DND-41 (cell line): Measurements from ENCODE around the gene DBNDD1.

Source experiments
- ATAC-seq: fragments of 200-7000 bp; cut with Tn5 transposase; 3 replicates; pipeline ENCODE4 v1.9.1; 2021; ENCODE audit warnings: low read depth; ENCODE audit not compliant: insufficient read depth
- DNase-seq: peaks from one replicate; pipeline ENCODE4 v3.0.0-alpha.2; 2020
- H2AFZ ChIP-seq: 2 replicates; pipeline ENCODE4 v1.6.0; 2012; ENCODE audit warnings: low read depth, low read length
- H3K27ac ChIP-seq: 2 replicates; pipeline ENCODE4 v1.5.1; 2012; ENCODE audit warnings: low read length, inconsistent platforms
- H3K27me3 ChIP-seq: fragments of 200-600 bp; sonication (generic); 2 replicates; pipeline ENCODE4 v1.6.0; 2012; ENCODE audit warnings: low read length, mild to moderate bottlenecking, inconsistent platforms; ENCODE audit not compliant: insufficient read depth, poor library complexity
- H3K36me3 ChIP-seq: 2 replicates; pipeline ENCODE4 v1.5.1; 2012; ENCODE audit warnings: low read length, inconsistent platforms; ENCODE audit not compliant: insufficient read depth
- H3K4me1 ChIP-seq: 2 replicates; pipeline ENCODE4 v1.5.1; 2012; ENCODE audit warnings: mild to moderate bottlenecking, low read length; ENCODE audit not compliant: insufficient read depth
- H3K4me2 ChIP-seq: 2 replicates; pipeline ENCODE4 v1.6.0; 2012; ENCODE audit warnings: mild to moderate bottlenecking, moderate library complexity, low read length, inconsistent platforms; ENCODE audit not compliant: insufficient read depth
- H3K4me3 ChIP-seq, 2 experiments: fragments of 200-600 bp in 1 of 2; shearing (Covaris generic) in 1 of 2; 2 replicates each; pipeline ENCODE4 v1.5.1; 2012 to 2016; ENCODE audit warnings: inconsistent platforms in 2 of 2, low read length in 2 of 2, mild to moderate bottlenecking in 2 of 2, low read depth in 1 of 2, moderate library complexity in 1 of 2
- H3K79me2 ChIP-seq: 2 replicates; pipeline ENCODE4 v1.6.0; 2012; ENCODE audit warnings: low read length, inconsistent platforms; ENCODE audit not compliant: insufficient read depth
- H3K9ac ChIP-seq: 2 replicates; pipeline ENCODE4 v1.6.0; 2012; ENCODE audit warnings: low read depth, mild to moderate bottlenecking, inconsistent platforms, low read length, moderate library complexity
- H3K9me3 ChIP-seq: 2 replicates; pipeline ENCODE4 v1.5.1; 2012; ENCODE audit warnings: low read length, moderate library complexity, mild to moderate bottlenecking, inconsistent platforms; ENCODE audit not compliant: insufficient read depth, severe bottlenecking
- H4K20me1 ChIP-seq: 2 replicates; pipeline ENCODE4 v1.6.0; 2012; ENCODE audit warnings: low read length; ENCODE audit not compliant: insufficient read depth
- CTCF ChIP-seq: IDR thresholded peaks from 2 replicates; pipeline ENCODE4 v1.5.1; 2012; ENCODE audit warnings: borderline replicate concordance, low read length, moderate library complexity, mild to moderate bottlenecking; ENCODE audit not compliant: poor library complexity, severe bottlenecking; ENCODE audit errors: extremely low read depth
- EZH2 ChIP-seq: IDR thresholded peaks from 3 replicates; pipeline ENCODE4 v1.6.1; 2012; ENCODE audit warnings: borderline replicate concordance, low read depth, mild to moderate bottlenecking, moderate library complexity, low read length, inconsistent platforms; ENCODE audit not compliant: severe bottlenecking

Gene DBNDD1

GRCh38 chr16:89962754-89963498 lies 56.3 kb downstream of the DBNDD1 start:
- Histone ChIP-seq H3K4me1 (no peaks in the 10 kb centered on the region), H3K79me2 (no peaks in the 10 kb centered on the region), H3K4me2 (no peak overlapping the region), H3K27ac (no peak overlapping the region), H3K9ac (no peak overlapping the region), H3K9me3 (no peaks in the 10 kb centered on the region), H4K20me1 (0 out of 2 replicates have a peak, but pooled peaks cover 5% of the 10 kb centered on the region), H3K36me3 (0 out of 2 replicates have a peak, but pooled peaks cover 7% of the 10 kb centered on the region), H2AFZ (no peak overlapping the region), H3K27me3 (no peaks in the 10 kb centered on the region), H3K4me3 (no peak overlapping the region)
- ATAC-seq (no peak), DNase-seq (no peak)
- TF ChIP-seq CTCF, result no peak
- TF ChIP-seq EZH2, result no peak

- no peaks in the 10 kb centered on the region for H3K9me3 ChIP-seq
- no peak overlapping the region for H2AFZ ChIP-seq
- no peak overlapping the region for H3K4me2 ChIP-seq
- TF ChIP-seq EZH2 (no peak), CTCF (no peak)
- H3K36me3 ChIP-seq, result 0 out of 2 replicates have a peak, but pooled peaks cover 4% of the 10 kb centered on the region
- H4K20me1 ChIP-seq, result 0 out of 2 replicates have a peak, but pooled peaks cover 5% of the 10 kb centered on the region
- no peak overlapping the region for H3K27ac ChIP-seq
- H3K4me1 ChIP-seq, result no peaks in the 10 kb centered on the region
- no peak overlapping the region for H3K4me3 ChIP-seq
- DNase-seq (no peak), ATAC-seq (no peak)
- no peaks in the 10 kb centered on the region for H3K79me2 ChIP-seq
- H3K27me3 ChIP-seq, result no peaks in the 10 kb centered on the region
- no peak overlapping the region for H3K9ac ChIP-seq
These were observed 57.3 kb downstream of the DBNDD1 start for GRCh38 chr16:89961920-89962319.

- no peak overlapping the region for H2AFZ ChIP-seq
- H4K20me1 ChIP-seq, result 0 out of 2 replicates have a peak, but pooled peaks cover 5% of the 10 kb centered on the region
- ATAC-seq, result no peak
- no peak overlapping the region for H3K27ac ChIP-seq
- TF ChIP-seq EZH2 (no peak), CTCF (no peak)
- H3K9ac ChIP-seq, result no peak overlapping the region
- no peaks in the 10 kb centered on the region for H3K79me2 ChIP-seq
- no peak overlapping the region for H3K4me2 ChIP-seq
- H3K4me3 ChIP-seq, result no peak overlapping the region
- no peaks in the 10 kb centered on the region for H3K9me3 ChIP-seq
- DNase-seq, result no peak
- H3K27me3 ChIP-seq, result no peaks in the 10 kb centered on the region
- no peaks in the 10 kb centered on the region for H3K4me1 ChIP-seq
- H3K36me3 ChIP-seq, result 0 out of 2 replicates have a peak, but pooled peaks cover 4% of the 10 kb centered on the region
These were observed 58.3 kb downstream of the DBNDD1 start for GRCh38 chr16:89960966-89961365.
